Activated CD8-positive, alpha-beta T cell treated with anti-CD3 and anti-CD28 coated beads for 36 hours (primary cell): Measurements from ENCODE around the gene PDCD6IP. TPM values are rescaled to one million over a fixed set of nuclear protein-coding genes. Genes with fewer than 3 reads are reported as not detected.

Experiments
- ATAC-seq: fragments of 200-7000 bp; cut with Tn5 transposase; one replicate; pipeline ENCODE4 v1.10.0; 2021; ENCODE audit warnings: mild to moderate bottlenecking, moderate library complexity
- CTCF ChIA-PET: fragments of 350-600 bp; sonication (Branson Sonifier 250); formaldehyde crosslinking; loops from one replicate; lab custom pipeline; 2021; ENCODE audit warnings: antibody characterized with exemption; lab: Charles Lee
- POLR2A ChIA-PET: fragments of 350-600 bp; sonication (Branson Sonifier 250); formaldehyde crosslinking; loops from one replicate; lab custom pipeline; 2021; ENCODE audit warnings: antibody characterized with exemption; lab: Charles Lee
- DNase-seq: peaks from one replicate; pipeline ENCODE4 v3.0.0-alpha.2; 2020
- H3K27ac Mint-ChIP-seq: one replicate; pipeline ENCODE4 v1.8.0; 2021; ENCODE audit warnings: mild to moderate bottlenecking, mixed read lengths
- H3K27me3 Mint-ChIP-seq: one replicate; pipeline ENCODE4 v1.8.0; 2021; ENCODE audit warnings: mixed read lengths
- H3K36me3 Mint-ChIP-seq: one replicate; pipeline ENCODE4 v1.8.0; 2021; ENCODE audit warnings: low read depth, mixed read lengths
- H3K4me1 Mint-ChIP-seq: one replicate; pipeline ENCODE4 v1.8.0; 2021; ENCODE audit warnings: low read depth, mixed read lengths
- H3K4me3 Mint-ChIP-seq: one replicate; pipeline ENCODE4 v1.8.0; 2021; ENCODE audit warnings: mild to moderate bottlenecking, moderate library complexity, mixed read lengths
- H3K9me3 Mint-ChIP-seq: one replicate; pipeline ENCODE4 v1.8.0; 2021; ENCODE audit warnings: mixed read lengths
- CTCF ChIP-seq: fragments of 200-600 bp; IDR thresholded peaks from one replicate; pipeline ENCODE4 v1.8.0; 2022; ENCODE audit warnings: antibody characterized with exemption, mild to moderate bottlenecking
- intact Hi-C: fragments of 100-400 bp; cut with micrococcal nuclease; formaldehyde crosslinking; loops from one replicate; pipeline ENCODE4 v1.10.0; 2022
- total RNA-seq, 2 experiments: library from RNA; stranded (reverse); gene quantifications; one replicate each; pipeline ENCODE4 v1.2.3, GENCODE V29; 2021

PDCD6IP gene
- total RNA-seq, 2 experiments from 2014 or later: 139 to 146 TPM

- Mint-ChIP-seq H3K36me3 (no peaks in the 10 kb centered on the region), H3K27me3 (no peaks in the 10 kb centered on the region), H3K9me3 (no peaks in the 10 kb centered on the region), H3K27ac (no peak overlapping the region), H3K4me1 (no peaks in the 10 kb centered on the region), H3K4me3 (no peak overlapping the region)
- ATAC-seq (no peak), DNase-seq (no peak)
- POLR2A ChIA-PET: no interaction called here
- CTCF ChIA-PET: no interaction called here
- TF ChIP-seq CTCF: no peak
- intact Hi-C loops: no loop called here
Measured at GRCh38 chr3:33904730-33905129, 106.3 kb downstream of the PDCD6IP start.

- TF ChIP-seq CTCF: no peak
- DNase-seq: no peak
- Mint-ChIP-seq H3K4me1 (no peaks in the 10 kb centered on the region), H3K36me3 (no peaks in the 10 kb centered on the region), H3K4me3 (no peak overlapping the region), H3K9me3 (no peaks in the 10 kb centered on the region), H3K27ac (no peak overlapping the region), H3K27me3 (no peaks in the 10 kb centered on the region)
- intact Hi-C loops: no loop called here
- ChIA-PET CTCF (no interaction called here), POLR2A (no interaction called here)
- ATAC-seq: no peak
Measured at GRCh38 chr3:33908250-33908851, 109.9 kb downstream of the PDCD6IP start.

- H3K36me3 Mint-ChIP-seq: no peaks in the 10 kb centered on the region
- H3K4me1 Mint-ChIP-seq: no peaks in the 10 kb centered on the region
- no peak for TF ChIP-seq CTCF
- intact Hi-C loops: no loop called here
- no peak overlapping the region for H3K27ac Mint-ChIP-seq
- H3K27me3 Mint-ChIP-seq: no peaks in the 10 kb centered on the region
- H3K4me3 Mint-ChIP-seq: no peak overlapping the region
- H3K9me3 Mint-ChIP-seq: no peaks in the 10 kb centered on the region
- DNase-seq (no peak), ATAC-seq (no peak)
- ChIA-PET POLR2A (no interaction called here), CTCF (interaction anchor here (1.2 kb wide), 1 partner anchor 26 kb away, joined by 3 read pairs; no protein-coding TSS in a partner anchor)
Measured at GRCh38 chr3:33909547-33909946, 111.1 kb downstream of the PDCD6IP start.

GRCh38 chr3:33910031-33910430 is 111.6 kb downstream of the PDCD6IP start:
- ChIA-PET POLR2A (interaction anchor here (0.5 kb wide), 1 partner anchor 107 kb away, joined by 3 read pairs; no protein-coding TSS in a partner anchor), CTCF (interaction anchor here (1.2 kb wide), 1 partner anchor 26 kb away, joined by 3 read pairs; no protein-coding TSS in a partner anchor)
- ATAC-seq (no peak), DNase-seq (no peak)
- no peak for TF ChIP-seq CTCF
- intact Hi-C loops: no loop called here
- H3K4me1 Mint-ChIP-seq: no peaks in the 10 kb centered on the region
- no peak overlapping the region for H3K4me3 Mint-ChIP-seq
- no peaks in the 10 kb centered on the region for H3K36me3 Mint-ChIP-seq
- no peaks in the 10 kb centered on the region for H3K27me3 Mint-ChIP-seq
- no peak overlapping the region for H3K27ac Mint-ChIP-seq
- no peaks in the 10 kb centered on the region for H3K9me3 Mint-ChIP-seq

GRCh38 chr3:33911525-33912322 is 113.3 kb downstream of the PDCD6IP start:
- POLR2A ChIA-PET: no interaction called here
- H3K4me1 Mint-ChIP-seq: no peaks in the 10 kb centered on the region
- H3K4me3 Mint-ChIP-seq: no peak overlapping the region
- H3K36me3 Mint-ChIP-seq: no peaks in the 10 kb centered on the region
- no peak overlapping the region for H3K27ac Mint-ChIP-seq
- H3K9me3 Mint-ChIP-seq: no peaks in the 10 kb centered on the region
- intact Hi-C loops: no loop called here
- DNase-seq: no peak
- CTCF ChIA-PET: no interaction called here
- no peak for TF ChIP-seq CTCF
- no peak for ATAC-seq
- H3K27me3 Mint-ChIP-seq: no peaks in the 10 kb centered on the region
